GM19395 (cell line): Measurements from ENCODE around the gene ANKZF1.
A peak's percentile ranks its signal among the peaks of the same experiment; 100 is the strongest.
"Not testable (repeated sequence)": the region's sequence is repeated elsewhere in the genome, so short reads cannot be mapped to it uniquely, and the experiment has no call there.

Experiments used
- ATAC-seq: cut with Tn5 transposase; IDR thresholded peaks from one replicate; pipeline ENCODE4 v1.9.1; 2021; ENCODE audit warnings: mild to moderate bottlenecking, moderate library complexity; ENCODE audit not compliant: unreplicated experiment

Gene ANKZF1

GRCh38 chr2:219229305-219230058 lies at the start of gene ANKZF1, which contains the start of gene ATG9A:
TSS of gene ANKZF1 (plus strand) at chr2:219229806. CDS start at chr2:219230258, 452 bp downstream.
TSS of gene ATG9A (minus strand) at chr2:219229636. CDS start at chr2:219228024, 1,612 bp downstream.
- ATAC-seq, result peak; percentile 97

- no peak for ATAC-seq
Observed at GRCh38 chr2:219180961-219181360, 48.6 kb upstream of the ANKZF1 start.

GRCh38 chr2:219181531-219181930 lies 48.1 kb upstream of the ANKZF1 start:
- no peak for ATAC-seq

GRCh38 chr2:219182331-219183150 lies 47.1 kb upstream of the ANKZF1 start:
- no peak for ATAC-seq

- ATAC-seq, result no peak
Observed at GRCh38 chr2:219183151-219183772, 46.3 kb upstream of the ANKZF1 start.

- ATAC-seq, result no peak
Observed at GRCh38 chr2:219184121-219184520, 45.5 kb upstream of the ANKZF1 start.

- peak; percentile 58 for ATAC-seq
Observed at GRCh38 chr2:219186754-219187456, 42.7 kb upstream of the ANKZF1 start.

GRCh38 chr2:219197388-219197787 lies 32.2 kb upstream of the ANKZF1 start:
- ATAC-seq, result no peak

GRCh38 chr2:219198974-219199373 lies 30.6 kb upstream of the ANKZF1 start:
- no peak for ATAC-seq

GRCh38 chr2:219199470-219200211 lies 30.0 kb upstream of the ANKZF1 start:
- no peak for ATAC-seq

- not testable (repeated sequence) for ATAC-seq
Observed at GRCh38 chr2:219200502-219201326, 28.9 kb upstream of the ANKZF1 start.

- not testable (repeated sequence) for ATAC-seq
Observed at GRCh38 chr2:219201331-219201730, 28.3 kb upstream of the ANKZF1 start.

- ATAC-seq, result no peak
Observed at GRCh38 chr2:219204425-219205164, 25.0 kb upstream of the ANKZF1 start.

GRCh38 chr2:219205165-219205538 lies 24.5 kb upstream of the ANKZF1 start:
- no peak for ATAC-seq

- ATAC-seq, result no peak
Observed at GRCh38 chr2:219205981-219206327, 23.7 kb upstream of the ANKZF1 start.

GRCh38 chr2:219206328-219207133 lies 23.1 kb upstream of the ANKZF1 start, which contains the start of gene ZFAND2B:
TSS of gene ZFAND2B (plus strand) at chr2:219206782. CDS start at chr2:219206988, 206 bp downstream.
- ATAC-seq, result peak; percentile 95

- no peak for ATAC-seq
Observed at GRCh38 chr2:219207134-219207883, 22.3 kb upstream of the ANKZF1 start.
